ENCODE data around the gene CNTFR. TPM values are rescaled to one million over a fixed set of nuclear protein-coding genes. Genes with fewer than 3 reads are reported as not detected.

The CNTFR gene
- total and polyA plus RNA-seq, 2 of the 8 experiments (the other 6 are each of a cell fraction or from before 2014, with no cell fraction given): 1.2 to 4.2 TPM

DNA sequence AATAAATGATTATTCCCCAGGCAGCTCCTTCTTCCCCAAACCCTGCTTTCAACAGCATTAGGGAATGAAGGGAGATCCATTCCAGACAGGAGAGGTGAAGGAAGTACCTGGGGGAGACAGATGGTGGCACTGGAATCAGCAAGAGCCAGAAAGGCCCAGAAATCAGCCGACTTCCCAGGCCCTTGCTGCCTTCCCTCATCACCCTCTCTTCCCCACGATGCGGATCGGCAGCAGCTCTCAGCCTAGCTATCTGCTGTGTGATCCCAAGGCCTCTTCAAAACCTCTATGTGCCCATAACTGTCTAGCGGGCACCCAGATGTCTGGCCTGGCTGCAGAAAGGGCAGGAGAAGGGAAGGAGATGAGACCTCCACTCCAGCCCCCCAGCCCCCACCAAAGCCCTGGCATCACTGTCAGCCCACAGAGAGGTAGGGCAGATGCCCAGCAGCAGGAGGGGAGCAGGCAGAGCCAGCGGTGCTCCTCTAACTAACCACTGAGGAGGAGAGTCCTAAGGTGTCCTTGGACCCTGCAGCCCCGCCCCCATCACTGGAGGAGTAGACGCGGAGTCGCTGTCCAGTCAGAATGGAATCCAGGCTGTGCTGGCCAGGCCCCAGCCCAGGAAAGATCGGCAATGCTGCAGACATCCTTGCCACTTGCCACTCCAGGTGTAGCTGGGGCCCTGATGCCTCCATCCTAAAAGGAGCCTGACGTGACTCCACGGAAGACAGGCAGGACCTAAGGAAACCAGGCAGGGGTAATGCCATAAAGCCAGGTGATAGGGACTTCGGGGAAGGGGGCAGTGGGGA is 12.7 kb downstream of the CNTFR start:
- POLR2A ChIA-PET (ENCODE audit: partially characterized antibody): interaction anchor here (1.2 to 5.6 kb wide), 6 partner anchors 11 to 52 kb away, joined by 3 to 36 read pairs (median 4); partner anchors contain the start of genes ARID3C and CNTFR
- no peak overlapping the region for H3K56ac ChIP-seq (replicated peaks; ENCODE audit: insufficient read length, low read depth, low read length)
- no peaks in the 10 kb centered on the region for H3K9me3 ChIP-seq (ENCODE audit: insufficient read depth in 2 of 2, low read depth in 1 of 2, low read length in 1 of 2)
- peaks cover 19% of the 10 kb centered on the region; the same call in 1 of the 2 replicates for H3K23me2 ChIP-seq (ENCODE audit: low read depth, low read length)
- 32% methylated on average over 13 of the region's 14 CpGs; no CpG with 5 or more reads in 1 of the 2 experiments for WGBS, 2 experiments (ENCODE audit: extremely low coverage in 1 of 2, insufficient coverage in 1 of 2, insufficient read length in 1 of 2, insufficient replicate concordance in 2 of 2, low coverage in 1 of 2, low lambda C conversion rate in 2 of 2, missing lambda C conversion rate in 1 of 2)
- H3K23ac ChIP-seq (ENCODE audit: insufficient read length): no peak overlapping the region
- H2AK5ac ChIP-seq (ENCODE audit: low read depth, low read length): no peak overlapping the region
- H3K4me2 ChIP-seq (ENCODE audit: insufficient read depth in 1 of 2, low read depth in 2 of 2, low read length in 2 of 2): peak overlapping the region; percentile 84
- no peak overlapping the region for H2BK20ac ChIP-seq (ENCODE audit: low read length)
- H3K14ac ChIP-seq (ENCODE audit: insufficient read length): no peak overlapping the region
- peak overlapping the region; percentile 50; the same call in 1 of the 2 replicates for H2BK12ac ChIP-seq (ENCODE audit: low read depth, low read length)
- H3K79me2 ChIP-seq (ENCODE audit: control insufficient read depth in 1 of 2, insufficient read depth in 2 of 2, low read length in 2 of 2): no peaks in the 10 kb centered on the region
- H4K91ac ChIP-seq (replicated peaks; ENCODE audit: insufficient read length, low read length): peak overlapping the region; percentile 46
- no peak overlapping the region for H4K8ac ChIP-seq (ENCODE audit: extremely low read depth, insufficient read depth, low read length)
- FAIRE-seq (no peak), DNase-seq (ENCODE audit: low read depth in 1 of 2, low spot score in 2 of 2) (no peak)
- peaks cover 12 to 46% (median 32%) of the 10 kb centered on the region in 4 experiments for H3K4me1 ChIP-seq (replicated peaks in 1 of 4; ENCODE audit: control insufficient read depth in 3 of 4, insufficient read depth in 4 of 4, low read length in 3 of 4)
- H2AFZ ChIP-seq (ENCODE audit: low read length): no peak overlapping the region
- no peaks in the 10 kb centered on the region for H3K36me3 ChIP-seq (ENCODE audit: control insufficient read depth in 2 of 4, insufficient read depth in 4 of 4, low read length in 3 of 4)
- H3K18ac ChIP-seq (ENCODE audit: extremely low read depth, low read length): peak overlapping the region; percentile 62; the same call in 1 of the 2 replicates
- no peak overlapping the region for H4K5ac ChIP-seq (ENCODE audit: insufficient read length, low read depth, low read length)
- no peaks in the 10 kb centered on the region for H3K79me1 ChIP-seq (ENCODE audit: low read depth, low read length)
- no peak overlapping the region for H3K9ac ChIP-seq (replicated peaks in 1 of 4; ENCODE audit: extremely low read depth in 1 of 4, low read depth in 3 of 4, low read length in 3 of 4)
- H2BK120ac ChIP-seq (replicated peaks; ENCODE audit: low read depth, low read length): no peak overlapping the region
- H3K27ac ChIP-seq (ENCODE audit: low read depth, low read length): no peak overlapping the region
- H2BK5ac ChIP-seq (ENCODE audit: low read depth, low read length): no peak overlapping the region
- H3K4ac ChIP-seq (replicated peaks; ENCODE audit: insufficient read length, low read depth, low read length): peak overlapping the region; percentile 44
- no peak for TF ChIP-seq CBX5 (IDR thresholded peaks at IDR 0.05; ENCODE audit: low read depth, low read length)
- TF ChIP-seq, protein P1, sequence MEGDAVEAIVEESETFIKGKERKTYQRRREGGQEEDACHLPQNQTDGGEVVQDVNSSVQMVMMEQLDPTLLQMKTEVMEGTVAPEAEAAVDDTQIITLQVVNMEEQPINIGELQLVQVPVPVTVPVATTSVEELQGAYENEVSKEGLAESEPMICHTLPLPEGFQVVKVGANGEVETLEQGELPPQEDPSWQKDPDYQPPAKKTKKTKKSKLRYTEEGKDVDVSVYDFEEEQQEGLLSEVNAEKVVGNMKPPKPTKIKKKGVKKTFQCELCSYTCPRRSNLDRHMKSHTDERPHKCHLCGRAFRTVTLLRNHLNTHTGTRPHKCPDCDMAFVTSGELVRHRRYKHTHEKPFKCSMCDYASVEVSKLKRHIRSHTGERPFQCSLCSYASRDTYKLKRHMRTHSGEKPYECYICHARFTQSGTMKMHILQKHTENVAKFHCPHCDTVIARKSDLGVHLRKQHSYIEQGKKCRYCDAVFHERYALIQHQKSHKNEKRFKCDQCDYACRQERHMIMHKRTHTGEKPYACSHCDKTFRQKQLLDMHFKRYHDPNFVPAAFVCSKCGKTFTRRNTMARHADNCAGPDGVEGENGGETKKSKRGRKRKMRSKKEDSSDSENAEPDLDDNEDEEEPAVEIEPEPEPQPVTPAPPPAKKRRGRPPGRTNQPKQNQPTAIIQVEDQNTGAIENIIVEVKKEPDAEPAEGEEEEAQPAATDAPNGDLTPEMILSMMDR (IDR thresholded peaks at IDR 0.05; ENCODE audit: control extremely low read depth in 1 of 3, insufficient read depth in 1 of 3, low read depth in 1 of 3, low read length in 3 of 3): peak in 2 of 3 experiments; percentile 6 to 10; a peak in 2 of 4 replicates
- H3K27me3 ChIP-seq (replicated peaks in 1 of 4; ENCODE audit: control insufficient read depth in 3 of 4, extremely low read depth in 1 of 4, insufficient read depth in 3 of 4, low read length in 3 of 4): peaks cover 21 to 68% (median 57%) of the 10 kb centered on the region in 4 experiments
- CTCF ChIA-PET (ENCODE audit: partially characterized antibody): interaction anchor here (0.7 to 13.8 kb wide), 11 partner anchors 9 to 82 kb away, joined by 3 to 241 read pairs (median 7); partner anchors contain the start of gene CNTFR
- peaks cover 0 to 5% of the 10 kb centered on the region in 2 experiments for H4K20me1 ChIP-seq (replicated peaks in 1 of 2; ENCODE audit: control insufficient read depth in 1 of 2, insufficient read depth in 2 of 2, low read length in 2 of 2)
- peak overlapping the region in 3 of 4 experiments; percentile 14 to 55 (median 19); a peak in 4 of 8 replicates for H3K4me3 ChIP-seq (ENCODE audit: extremely low read depth in 1 of 4, insufficient read depth in 2 of 4, low read depth in 3 of 4, low read length in 4 of 4)
- peak overlapping the region; percentile 61; the same call in 1 of the 2 replicates for H2BK15ac ChIP-seq (ENCODE audit: low read length)

Data from H1 (cell line).